ENCODE results near the gene EBI3.
"Not testable (repeated sequence)": the region's sequence is repeated elsewhere in the genome, so short reads cannot be mapped to it uniquely, and the experiment has no call there.

Gene EBI3

GRCh38 chr19:4234862-4235201 lies 5.5 kb downstream of the EBI3 start:
- no peak for DNase-seq (ENCODE audit: low read depth)

DNA sequence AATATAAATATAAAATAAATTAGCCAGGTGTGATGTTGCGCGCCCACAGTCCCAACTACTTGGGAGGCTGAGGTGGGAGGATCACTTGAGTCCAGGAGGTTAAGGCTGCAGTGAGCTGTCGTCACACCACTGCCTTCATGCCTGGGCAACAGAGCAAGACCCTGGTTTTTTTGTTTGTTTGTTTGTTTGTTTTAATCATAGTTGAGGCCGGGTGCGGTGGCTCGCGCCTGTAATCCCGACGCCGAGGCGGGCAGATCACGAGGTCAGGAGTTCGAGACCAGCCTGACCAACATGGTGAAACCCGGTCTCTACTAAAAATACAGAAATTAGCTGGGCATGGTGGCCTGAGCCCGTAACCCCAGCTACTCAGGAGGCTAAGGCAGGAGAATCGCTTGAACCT lies 8.2 kb downstream of the EBI3 start:
- not testable (repeated sequence) for DNase-seq (ENCODE audit: low read depth)

DNA sequence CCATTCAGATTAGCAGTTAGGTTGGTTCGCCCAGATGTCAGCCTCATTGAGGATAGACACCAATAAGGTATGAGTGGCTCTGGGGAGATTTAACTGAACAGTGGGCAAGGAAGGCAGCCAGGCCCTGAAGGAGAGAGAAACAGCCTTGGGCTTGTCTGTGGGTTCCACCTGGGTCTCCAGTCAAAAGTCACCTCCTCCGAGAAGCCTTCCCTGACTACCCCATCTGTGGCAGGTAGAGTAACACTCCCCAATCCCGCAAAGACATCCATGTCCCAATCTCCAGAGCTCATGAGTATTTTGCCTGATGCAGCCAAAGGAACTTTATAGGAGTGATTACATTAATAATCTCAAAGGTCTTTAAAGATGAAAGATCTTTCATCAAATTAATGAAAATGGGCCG lies 9.5 kb downstream of the EBI3 start:
- no peak for DNase-seq (ENCODE audit: low read depth)

GRCh38 chr19:4241824-4242430 lies 12.6 kb downstream of the EBI3 start:
- DNase-seq (ENCODE audit: low read depth) = no peak

DNA sequence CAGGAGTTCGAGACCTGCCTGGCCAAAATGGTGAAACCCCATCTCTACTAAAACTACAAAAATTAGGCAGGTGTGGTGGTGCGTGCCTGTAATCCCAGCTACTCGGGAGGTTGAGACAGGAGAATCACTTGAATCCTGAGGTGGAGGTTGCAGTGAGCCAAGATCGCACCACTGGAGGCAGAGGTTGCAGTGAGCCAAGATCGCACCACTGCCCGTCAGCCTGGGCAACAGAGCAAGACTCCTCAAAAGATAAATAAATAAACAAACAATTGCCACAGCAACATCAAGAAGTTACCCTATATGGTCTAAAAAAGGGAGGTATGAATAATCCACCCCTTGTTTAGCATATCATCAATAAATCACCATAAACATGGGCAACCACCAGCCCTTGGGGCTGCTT lies 16.6 kb downstream of the EBI3 start:
- DNase-seq (ENCODE audit: low read depth) = not testable (repeated sequence)

- peak; percentile 92 for DNase-seq (ENCODE audit: low read depth)
Observed at GRCh38 chr19:4246767-4247593, 17.7 kb downstream of the EBI3 start, which contains the start of gene YJU2. YJU2 (plus strand) TSS chr19:4247080; CDS start chr19:4247147, 67 bp downstream.

GRCh38 chr19:4256563-4256962 lies 27.2 kb downstream of the EBI3 start:
- no peak for DNase-seq (ENCODE audit: low read depth)

- no peak for DNase-seq (ENCODE audit: low read depth)
Observed at GRCh38 chr19:4257025-4257424, 27.7 kb downstream of the EBI3 start.

GRCh38 chr19:4258181-4258580 lies 28.9 kb downstream of the EBI3 start:
- DNase-seq (ENCODE audit: low read depth) = no peak

- DNase-seq (ENCODE audit: low read depth) = no peak
Observed at GRCh38 chr19:4260613-4261191, 31.4 kb downstream of the EBI3 start.

- DNase-seq (ENCODE audit: low read depth) = no peak
Observed at GRCh38 chr19:4264812-4265211, 35.5 kb downstream of the EBI3 start.

- DNase-seq (ENCODE audit: low read depth) = no peak
Observed at GRCh38 chr19:4266253-4267000, 37.1 kb downstream of the EBI3 start.

GRCh38 chr19:4267101-4267900 lies 38.0 kb downstream of the EBI3 start:
- DNase-seq (ENCODE audit: low read depth) = peak; percentile 27

- DNase-seq (ENCODE audit: low read depth) = no peak
Observed at GRCh38 chr19:4267901-4268815, 38.8 kb downstream of the EBI3 start.

DNA sequence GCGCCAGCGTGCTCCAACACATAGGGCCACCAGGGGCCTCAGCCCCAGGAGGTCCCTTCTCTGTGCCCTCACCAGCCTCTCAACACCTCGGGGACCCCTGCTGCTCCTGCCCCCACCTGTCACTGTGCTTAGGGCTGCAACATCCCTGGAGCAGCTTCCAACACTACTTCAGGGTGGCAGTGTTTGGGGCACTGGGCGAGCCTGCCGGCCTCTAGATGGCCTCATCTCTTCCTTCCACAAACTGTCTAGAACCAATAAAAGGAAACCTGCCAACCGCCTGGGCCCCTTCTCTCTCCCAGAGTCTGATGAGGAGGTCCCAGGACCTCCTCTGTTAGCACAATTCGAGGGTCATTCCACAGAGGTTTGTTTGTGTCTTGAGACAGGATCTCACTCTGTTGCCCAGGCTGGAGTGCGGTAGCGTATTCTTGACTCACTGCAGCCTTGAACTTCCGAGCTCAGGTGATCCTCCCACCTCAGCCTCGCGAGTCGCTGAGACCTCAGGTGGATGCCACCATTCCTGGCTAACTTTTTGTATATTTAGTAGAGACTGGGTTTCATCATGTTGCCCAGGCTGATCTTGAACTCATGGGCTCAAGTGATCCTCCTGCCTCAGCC lies 39.6 kb downstream of the EBI3 start:
- no peak for DNase-seq (ENCODE audit: low read depth)

DNA sequence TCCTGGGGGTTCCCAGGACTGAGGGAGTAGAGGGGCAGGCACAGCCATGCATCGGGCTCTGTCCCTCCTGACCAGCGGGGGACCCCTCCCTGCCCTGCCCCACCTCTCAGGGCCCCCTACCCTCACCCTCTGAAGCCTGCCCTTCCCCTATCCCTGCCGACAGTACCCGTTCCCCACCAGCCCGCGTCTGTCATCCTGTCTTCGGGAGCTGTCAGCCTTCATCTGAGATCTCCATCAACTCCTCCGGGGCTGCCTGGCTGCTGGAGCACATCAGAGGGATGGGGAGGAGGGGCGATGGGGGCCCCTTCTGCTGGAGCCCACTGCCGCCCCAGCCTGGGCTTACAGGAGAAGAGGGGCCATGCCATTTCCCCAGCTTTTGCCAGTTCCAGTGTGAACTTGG lies 43.6 kb downstream of the EBI3 start:
- no peak for DNase-seq (ENCODE audit: low read depth)

- DNase-seq (ENCODE audit: low read depth) = not testable (repeated sequence)
Observed at GRCh38 chr19:4274321-4274686, 45.0 kb downstream of the EBI3 start.

- DNase-seq (ENCODE audit: low read depth) = no peak
Observed at GRCh38 chr19:4277191-4277696, 47.9 kb downstream of the EBI3 start.

GRCh38 chr19:4278010-4278409 lies 48.7 kb downstream of the EBI3 start:
- DNase-seq (ENCODE audit: low read depth) = no peak
